ENCODE data around the gene OTOR. TPM values are rescaled to one million over a fixed set of nuclear protein-coding genes. Genes with fewer than 3 reads are reported as not detected.

Gene OTOR
- total RNA-seq (2014; rRNA removed; shearing (Covaris generic); ENCODE audit: low replicate concordance), result not detected in 2 replicates

- no peaks in the 10 kb centered on the region for H3K36me3 ChIP-seq
- no peaks in the 10 kb centered on the region for H3K9me3 ChIP-seq
- no peak within 1 kb of the TSS for H3K4me3 ChIP-seq
- H3K27me3 ChIP-seq, result no peaks in the 10 kb centered on the region
- no peak for DNase-seq
Observed at GRCh38 chr20:16748308-16748900, at the start of gene OTOR. Gene OTOR, plus strand, starts transcription at chr20:16748358. Its CDS starts 44 bp downstream, at chr20:16748402.

GRCh38 chr20:16699293-16699692 lies 48.9 kb upstream of the OTOR start:
- no peak for DNase-seq
- Histone ChIP-seq H3K36me3 (no peaks in the 10 kb centered on the region), H3K27me3 (no peaks in the 10 kb centered on the region), H3K9me3 (no peaks in the 10 kb centered on the region), H3K4me3 (no peak overlapping the region)

- Histone ChIP-seq H3K36me3 (no peaks in the 10 kb centered on the region), H3K27me3 (no peaks in the 10 kb centered on the region), H3K9me3 (no peaks in the 10 kb centered on the region), H3K4me3 (no peak overlapping the region)
- DNase-seq, result no peak
Observed at GRCh38 chr20:16701296-16701695, 46.9 kb upstream of the OTOR start.

- Histone ChIP-seq H3K4me3 (no peak overlapping the region), H3K27me3 (no peaks in the 10 kb centered on the region), H3K36me3 (no peaks in the 10 kb centered on the region), H3K9me3 (no peaks in the 10 kb centered on the region)
- DNase-seq, result no peak
Observed at GRCh38 chr20:16703570-16703969, 44.6 kb upstream of the OTOR start.

GRCh38 chr20:16707674-16708073 lies 40.5 kb upstream of the OTOR start:
- DNase-seq, result no peak

GRCh38 chr20:16708602-16709001 lies 39.6 kb upstream of the OTOR start:
- DNase-seq, result no peak
- no peaks in the 10 kb centered on the region for H3K27me3 ChIP-seq
- H3K36me3 ChIP-seq, result no peaks in the 10 kb centered on the region
- H3K4me3 ChIP-seq, result no peak overlapping the region
- no peaks in the 10 kb centered on the region for H3K9me3 ChIP-seq

More at GRCh38 chr20:16707674-16708073, 40.5 kb upstream of the OTOR start:
- no peaks in the 10 kb centered on the region for H3K27me3 ChIP-seq
- H3K36me3 ChIP-seq, result no peaks in the 10 kb centered on the region
- no peak overlapping the region for H3K4me3 ChIP-seq
- H3K9me3 ChIP-seq, result no peaks in the 10 kb centered on the region

GRCh38 chr20:16709017-16709416 lies 39.1 kb upstream of the OTOR start:
- no peaks in the 10 kb centered on the region for H3K36me3 ChIP-seq
- H3K9me3 ChIP-seq, result no peaks in the 10 kb centered on the region
- DNase-seq, result no peak
- H3K4me3 ChIP-seq, result no peak overlapping the region
- H3K27me3 ChIP-seq, result no peaks in the 10 kb centered on the region

- no peaks in the 10 kb centered on the region for H3K36me3 ChIP-seq
- H3K9me3 ChIP-seq, result no peaks in the 10 kb centered on the region
- no peak overlapping the region for H3K4me3 ChIP-seq
- no peak for DNase-seq
- no peaks in the 10 kb centered on the region for H3K27me3 ChIP-seq
Observed at GRCh38 chr20:16710781-16711180, 37.4 kb upstream of the OTOR start.

GRCh38 chr20:16711661-16712258 lies 36.4 kb upstream of the OTOR start:
- DNase-seq, result no peak
- no peaks in the 10 kb centered on the region for H3K27me3 ChIP-seq
- H3K9me3 ChIP-seq, result no peaks in the 10 kb centered on the region
- H3K36me3 ChIP-seq, result no peaks in the 10 kb centered on the region
- H3K4me3 ChIP-seq, result no peak overlapping the region

GRCh38 chr20:16712511-16712947 lies 35.6 kb upstream of the OTOR start:
- Histone ChIP-seq H3K4me3 (no peak overlapping the region), H3K9me3 (no peaks in the 10 kb centered on the region), H3K36me3 (no peaks in the 10 kb centered on the region), H3K27me3 (no peaks in the 10 kb centered on the region)
- DNase-seq, result no peak

GRCh38 chr20:16713066-16713465 lies 35.1 kb upstream of the OTOR start:
- no peak for DNase-seq
- no peaks in the 10 kb centered on the region for H3K36me3 ChIP-seq
- no peaks in the 10 kb centered on the region for H3K9me3 ChIP-seq
- H3K27me3 ChIP-seq, result no peaks in the 10 kb centered on the region
- H3K4me3 ChIP-seq, result no peak overlapping the region

- Histone ChIP-seq H3K9me3 (no peaks in the 10 kb centered on the region), H3K27me3 (no peaks in the 10 kb centered on the region), H3K36me3 (no peaks in the 10 kb centered on the region), H3K4me3 (no peak overlapping the region)
- DNase-seq, result no peak
Observed at GRCh38 chr20:16714242-16714641, 33.9 kb upstream of the OTOR start.

- no peak overlapping the region for H3K4me3 ChIP-seq
- DNase-seq, result no peak
- H3K9me3 ChIP-seq, result no peaks in the 10 kb centered on the region
- no peaks in the 10 kb centered on the region for H3K27me3 ChIP-seq
- no peaks in the 10 kb centered on the region for H3K36me3 ChIP-seq
Observed at GRCh38 chr20:16714751-16715150, 33.4 kb upstream of the OTOR start.

- H3K9me3 ChIP-seq, result no peaks in the 10 kb centered on the region
- H3K4me3 ChIP-seq, result no peak overlapping the region
- H3K36me3 ChIP-seq, result no peaks in the 10 kb centered on the region
- no peak for DNase-seq
- no peaks in the 10 kb centered on the region for H3K27me3 ChIP-seq
Observed at GRCh38 chr20:16719421-16719820, 28.7 kb upstream of the OTOR start.

- no peak for DNase-seq
- H3K36me3 ChIP-seq, result peaks cover 24% of the 10 kb centered on the region
- H3K9me3 ChIP-seq, result peaks cover 2% of the 10 kb centered on the region; the same call in 1 of the 2 replicates
- H3K4me3 ChIP-seq, result peak overlapping the region; percentile 97
- no peaks in the 10 kb centered on the region for H3K27me3 ChIP-seq
Observed at GRCh38 chr20:16729080-16729479, 19.1 kb upstream of the OTOR start.

GRCh38 chr20:16729565-16730460 lies 18.3 kb upstream of the OTOR start, which contains the start of gene SNRPB2:
Gene SNRPB2, plus strand, starts transcription at chr20:16730026. Its CDS starts 1,677 bp downstream, at chr20:16731703.
- no peaks in the 10 kb centered on the region for H3K27me3 ChIP-seq
- peaks cover 2% of the 10 kb centered on the region; the same call in 1 of the 2 replicates for H3K9me3 ChIP-seq
- peak; percentile 90 for DNase-seq
- peak within 1 kb of the TSS; percentile 97 for H3K4me3 ChIP-seq
- H3K36me3 ChIP-seq, result peaks cover 24% of the 10 kb centered on the region

GRCh38 chr20:16732506-16733152 lies 15.5 kb upstream of the OTOR start:
- no peak for DNase-seq
- peaks cover 2% of the 10 kb centered on the region; the same call in 1 of the 2 replicates for H3K9me3 ChIP-seq
- no peaks in the 10 kb centered on the region for H3K27me3 ChIP-seq
- H3K36me3 ChIP-seq, result peaks cover 37% of the 10 kb centered on the region
- no peak overlapping the region for H3K4me3 ChIP-seq
